Tibial nerve (tissue), 4 donors: ENCODE results near the gene MXRA5. TPM values are rescaled to one million over a fixed set of nuclear protein-coding genes. Genes with fewer than 3 reads are reported as not detected.
"Not testable (repeated sequence)": the region's sequence is repeated elsewhere in the genome, so short reads cannot be mapped to it uniquely, and the experiment has no call there.

Source experiments
- DNase-seq, 2 donors: peaks; one replicate each; pipeline ENCODE4 v3.0.0-alpha.2; 2019; ENCODE audit warnings: low spot score in 2 of 2
- H3K27ac ChIP-seq, 4 donors: fragments of 200-600 bp; sonication (generic) in 3 of 4; one replicate each; pipeline ENCODE4 v1.5.1; 2017 to 2019; ENCODE audit warnings: mild to moderate bottlenecking in 1 of 4
- H3K27me3 ChIP-seq, 2 donors: fragments of 200-600 bp; sonication (generic) in 1 of 2; one replicate each; pipeline versions ENCODE4 v1.5.1 to v1.6.0; 2017 to 2019
- H3K36me3 ChIP-seq, 3 donors: fragments of 200-600 bp; sonication (generic); one replicate each; pipeline ENCODE4 v1.5.1; 2018 to 2019
- H3K4me1 ChIP-seq, 4 donors: fragments of 200-600 bp; sonication (generic) in 3 of 4; one replicate each; pipeline ENCODE4 v1.5.1; 2017 to 2019
- H3K4me3 ChIP-seq, 4 donors: fragments of 200-600 bp; sonication (generic) in 3 of 4; one replicate each; pipeline ENCODE4 v1.5.1; 2017 to 2019; ENCODE audit warnings: mild to moderate bottlenecking in 1 of 4, moderate library complexity in 1 of 4
- H3K9me3 ChIP-seq, 4 donors: fragments of 200-600 bp; sonication (generic) in 3 of 4; one replicate each; pipeline ENCODE4 v1.5.1; 2017 to 2019
- CTCF ChIP-seq, 5 experiments: fragments of 200-600 bp in 3 of 5; fragments of 450-650 bp in 2 of 5; sonication (generic) in 3 of 5; IDR thresholded peaks; one replicate each; pipeline ENCODE4 v1.5.1; 2016 to 2019; ENCODE audit warnings: antibody characterized with exemption in 5 of 5, mild to moderate bottlenecking in 3 of 5, moderate library complexity in 2 of 5
- EP300 ChIP-seq, 2 donors: sonication (generic); formaldehyde crosslinking; IDR thresholded peaks; one replicate each; pipeline ENCODE4 v1.6.1; 2017; ENCODE audit warnings: antibody characterized with exemption in 2 of 2, mild to moderate bottlenecking in 1 of 2
- POLR2A ChIP-seq, 2 donors: fragments of 450-650 bp; IDR thresholded peaks; one replicate each; pipeline ENCODE4 v1.6.1; 2017; ENCODE audit warnings: antibody characterized with exemption in 2 of 2, mild to moderate bottlenecking in 2 of 2, moderate library complexity in 2 of 2
- WGBS, 2 donors: methylation state at CpG; one replicate each; pipeline ENCODE4 v1.1.5; 2018; 5-methylcytosine and 5-hydroxymethylcytosine counted together
- total RNA-seq, 4 donors: library from RNA; depleted of rRNA; stranded (reverse); fragments of >200 nt; gene quantifications; one replicate each; pipeline ENCODE4 v1.1.0, GENCODE V29; 2016

MXRA5 gene
- total RNA-seq, 4 donors from 2014 or later: 0.22 to 1.8 (median 0.72) TPM

GRCh38 chrX:3280706-3281105, 65.7 kb downstream of the MXRA5 start:
- TF ChIP-seq EP300 (IDR thresholded peaks at IDR 0.05) (no peak), CTCF (IDR thresholded peaks at IDR 0.05) (no peak), POLR2A (IDR thresholded peaks at IDR 0.05) (no peak)
- DNase-seq: no peak
- Histone ChIP-seq H3K4me1 (no peaks in the 10 kb centered on the region), H3K4me3 (no peak overlapping the region), H3K9me3 (peaks cover 0 to 6% (median 0%) of the 10 kb centered on the region in 4 donors), H3K27ac (no peak overlapping the region), H3K27me3 (no peaks in the 10 kb centered on the region), H3K36me3 (no peaks in the 10 kb centered on the region)
- 36 to 82% methylated on average over 1 of the region's 1 CpG for WGBS, 2 donors

DNA sequence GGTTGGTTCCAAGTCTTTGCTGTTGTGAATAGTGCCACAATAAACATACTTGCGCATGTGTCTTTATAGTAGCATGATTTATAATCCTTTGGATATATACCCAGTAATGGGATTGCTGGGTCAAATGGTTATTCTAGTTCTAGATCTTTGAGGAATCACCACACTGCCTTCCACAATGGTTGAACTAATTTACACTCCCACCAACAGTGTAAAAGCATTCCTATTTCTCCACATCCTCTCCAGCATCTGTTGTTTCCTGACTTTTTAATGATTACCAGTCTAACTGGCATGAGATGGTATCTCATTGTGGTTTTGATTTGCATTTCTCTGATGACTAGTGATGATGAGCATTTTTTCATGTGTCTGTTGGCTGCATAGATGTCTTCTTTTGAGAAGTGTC, 72.8 kb downstream of the MXRA5 start:
- not testable (repeated sequence) for H3K27ac ChIP-seq, H3K36me3 ChIP-seq, H3K4me1 ChIP-seq, H3K9me3 ChIP-seq, DNase-seq, H3K27me3 ChIP-seq, H3K4me3 ChIP-seq
- 100% methylated on average over 1 of the region's 1 CpG for WGBS, 2 donors

DNA sequence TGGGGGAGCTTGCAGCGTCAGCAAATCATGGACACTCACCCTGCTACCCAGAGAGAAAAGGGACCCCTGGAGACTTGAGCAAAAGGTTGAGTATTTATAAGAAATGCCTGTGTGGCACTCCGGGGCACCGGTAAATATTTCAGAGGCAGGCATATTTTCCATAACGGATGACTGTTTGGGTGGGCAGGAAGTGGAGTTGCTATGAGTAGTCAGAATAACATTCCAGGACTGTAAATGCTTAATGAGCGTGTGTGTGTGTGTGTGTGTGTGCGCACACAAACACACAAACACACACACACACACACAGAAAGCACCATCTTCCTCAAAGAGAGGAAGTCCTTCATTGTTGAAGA, 74.6 kb downstream of the MXRA5 start:
- WGBS, 2 donors: 7 to 10% methylated on average over 6 of the region's 6 CpGs
- no peak overlapping the region for H3K4me3 ChIP-seq

DNA sequence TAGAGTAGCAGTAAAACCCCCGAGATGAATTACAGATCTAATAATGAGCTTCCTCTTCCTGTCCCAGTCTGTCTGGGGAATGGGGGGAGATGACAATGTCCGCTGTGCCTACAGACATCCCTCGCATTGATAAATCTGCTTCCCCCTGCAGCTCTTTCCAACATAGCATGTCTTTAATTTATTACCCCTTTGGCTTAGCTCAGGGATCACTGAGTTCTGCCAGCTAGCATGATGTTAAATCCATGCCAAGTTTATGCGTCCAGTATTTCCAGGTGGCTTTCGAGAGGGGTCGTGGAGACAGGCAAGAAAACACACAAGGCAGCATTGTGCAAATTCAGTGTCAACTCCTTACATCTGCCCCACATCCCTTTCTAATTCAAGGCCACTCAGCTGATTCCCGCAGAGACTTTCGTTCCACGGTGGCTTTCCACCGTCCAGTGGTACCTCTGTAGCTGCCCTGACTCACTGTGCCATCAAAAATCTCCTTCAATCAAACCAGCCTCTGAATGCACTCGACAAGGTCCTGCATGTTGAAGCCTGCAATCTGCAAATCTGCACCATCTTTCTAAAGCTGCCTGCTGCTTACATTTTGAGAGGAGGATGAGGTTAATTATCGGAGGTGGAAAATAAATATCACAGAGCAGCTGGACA, 75.1 kb downstream of the MXRA5 start:
- WGBS, 2 donors: 11 to 22% methylated on average over 5 to 12 of the region's 12 CpGs
- no peak overlapping the region for H3K27ac ChIP-seq

More for the DNA sequence above, 74.6 kb downstream of the MXRA5 start:
- Histone ChIP-seq H3K27ac (no peak overlapping the region), H3K9me3 (no peaks in the 10 kb centered on the region), H3K36me3 (no peaks in the 10 kb centered on the region), H3K4me1 (no peaks in the 10 kb centered on the region), H3K27me3 (no peaks in the 10 kb centered on the region)
- TF ChIP-seq CTCF (IDR thresholded peaks at IDR 0.05) (no peak), POLR2A (IDR thresholded peaks at IDR 0.05) (no peak), EP300 (IDR thresholded peaks at IDR 0.05) (no peak)
- DNase-seq: no peak

GRCh38 chrX:3268829-3269228, 77.6 kb downstream of the MXRA5 start:
- no peaks in the 10 kb centered on the region for H3K36me3 ChIP-seq
- no peak overlapping the region for H3K4me3 ChIP-seq
- no peak for TF ChIP-seq CTCF (IDR thresholded peaks at IDR 0.05)
- TF ChIP-seq EP300 (IDR thresholded peaks at IDR 0.05): no peak
- TF ChIP-seq POLR2A (IDR thresholded peaks at IDR 0.05): no peak
- WGBS, 2 donors: 82 to 87% methylated on average over 3 of the region's 3 CpGs
- no peaks in the 10 kb centered on the region for H3K27me3 ChIP-seq
- no peaks in the 10 kb centered on the region for H3K9me3 ChIP-seq
- H3K4me1 ChIP-seq: no peaks in the 10 kb centered on the region
- no peak overlapping the region for H3K27ac ChIP-seq
- no peak for DNase-seq

More for the DNA sequence above, 75.1 kb downstream of the MXRA5 start:
- no peak for TF ChIP-seq EP300 (IDR thresholded peaks at IDR 0.05)
- TF ChIP-seq CTCF (IDR thresholded peaks at IDR 0.05): no peak
- TF ChIP-seq POLR2A (IDR thresholded peaks at IDR 0.05): no peak
- H3K4me1 ChIP-seq: no peaks in the 10 kb centered on the region
- DNase-seq: no peak
- no peaks in the 10 kb centered on the region for H3K36me3 ChIP-seq
- H3K4me3 ChIP-seq: no peak overlapping the region
- no peaks in the 10 kb centered on the region for H3K9me3 ChIP-seq
- no peaks in the 10 kb centered on the region for H3K27me3 ChIP-seq
